Stimulated activated CD4-positive, alpha-beta T cell treated with anti-CD3 and anti-CD28 coated beads, Interleukin-12 subunit alpha, Interleukin-12 subunit beta, amount 100 ng/mL, for 4 hours (primary cell): ENCODE measurements around the gene PTPRD.

ENCODE experiments used
- DNase-seq: peaks from one replicate; pipeline ENCODE4 v3.0.0-alpha.2; 2020

The PTPRD gene

GRCh38 chr9:10260501-10260900 is 352.3 kb downstream of the PTPRD start:
- no peak for DNase-seq

GRCh38 chr9:10259668-10260067 is 353.1 kb downstream of the PTPRD start:
- no peak for DNase-seq

GRCh38 chr9:10255758-10256157 is 357.0 kb downstream of the PTPRD start:
- no peak for DNase-seq

- DNase-seq: no peak
These were observed 358.5 kb downstream of the PTPRD start for GRCh38 chr9:10254338-10254737.

GRCh38 chr9:10253341-10253740 is 359.5 kb downstream of the PTPRD start:
- no peak for DNase-seq

- DNase-seq: no peak
These were observed 360.6 kb downstream of the PTPRD start for GRCh38 chr9:10252174-10252573.

- DNase-seq: no peak
These were observed 361.3 kb downstream of the PTPRD start for GRCh38 chr9:10251490-10251889.

GRCh38 chr9:10250219-10250618 is 362.6 kb downstream of the PTPRD start:
- DNase-seq: no peak

GRCh38 chr9:10248890-10249289 is 363.9 kb downstream of the PTPRD start:
- no peak for DNase-seq

GRCh38 chr9:10242255-10242654 is 370.5 kb downstream of the PTPRD start:
- DNase-seq: no peak

GRCh38 chr9:10238087-10238486 is 374.7 kb downstream of the PTPRD start:
- DNase-seq: no peak

- DNase-seq: no peak
These were observed 375.2 kb downstream of the PTPRD start for GRCh38 chr9:10237584-10237983.

GRCh38 chr9:10236161-10236560 is 376.6 kb downstream of the PTPRD start:
- no peak for DNase-seq

- DNase-seq: no peak
These were observed 377.4 kb downstream of the PTPRD start for GRCh38 chr9:10235376-10235775.

GRCh38 chr9:10232352-10232930 is 380.4 kb downstream of the PTPRD start:
- DNase-seq: no peak

GRCh38 chr9:10230512-10230911 is 382.3 kb downstream of the PTPRD start:
- DNase-seq: no peak

- DNase-seq: no peak
These were observed 384.7 kb downstream of the PTPRD start for GRCh38 chr9:10228082-10228481.

- DNase-seq: no peak
These were observed 385.8 kb downstream of the PTPRD start for GRCh38 chr9:10226996-10227395.

GRCh38 chr9:10212702-10213101 is 400.1 kb downstream of the PTPRD start:
- DNase-seq: no peak

GRCh38 chr9:10208691-10209069 is 404.1 kb downstream of the PTPRD start:
- DNase-seq: no peak

- DNase-seq: no peak
These were observed 408.5 kb downstream of the PTPRD start for GRCh38 chr9:10204276-10204675.

- no peak for DNase-seq
These were observed 439.2 kb downstream of the PTPRD start for GRCh38 chr9:10173561-10173960.

- no peak for DNase-seq
These were observed 440.3 kb downstream of the PTPRD start for GRCh38 chr9:10172476-10172875.

GRCh38 chr9:10168241-10168640 is 444.6 kb downstream of the PTPRD start:
- no peak for DNase-seq

- no peak for DNase-seq
These were observed 464.0 kb downstream of the PTPRD start for GRCh38 chr9:10148796-10149195.
